Keratinocyte (primary cell): ENCODE data around the gene FAM83B. TPM values are rescaled to one million over a fixed set of nuclear protein-coding genes. Genes with fewer than 3 reads are reported as not detected.
A peak's percentile ranks its signal among the peaks of the same experiment; 100 is the strongest.

Experiments used
- DNase-seq: peaks from one replicate; pipeline ENCODE4 v3.0.0-alpha.2; 2011; ENCODE audit warnings: low read depth, missing footprints, low spot score
- FAIRE-seq: peaks from 2 replicates; lab custom pipeline; 2011; peaks lifted over from hg19 to GRCh38; lab: Jason Lieb, UNC
- H2AFZ ChIP-seq: 2 replicates; pipeline ENCODE4 v1.6.0; 2012; ENCODE audit warnings: low read length, control low read depth, inconsistent platforms; ENCODE audit not compliant: control insufficient read depth
- H3K27ac ChIP-seq: 2 replicates; pipeline ENCODE4 v1.5.1; 2011; ENCODE audit warnings: low read length; ENCODE audit not compliant: control insufficient read depth, insufficient read depth
- H3K27me3 ChIP-seq: 3 replicates; pipeline ENCODE4 v1.6.0; 2011; ENCODE audit warnings: low read length; ENCODE audit not compliant: control insufficient read depth, insufficient read depth; ENCODE audit errors: extremely low read depth
- H3K36me3 ChIP-seq, 2 experiments: 2 replicates in 1 of 2; 3 replicates in 1 of 2; pipeline ENCODE4 v1.5.1; 2011; ENCODE audit warnings: low read length in 2 of 2, mild to moderate bottlenecking in 1 of 2; ENCODE audit not compliant: control insufficient read depth in 2 of 2, insufficient read depth in 2 of 2; ENCODE audit errors: extremely low read depth in 1 of 2
- H3K4me1 ChIP-seq: 3 replicates; pipeline ENCODE4 v1.5.1; 2011; ENCODE audit warnings: low read length; ENCODE audit not compliant: control insufficient read depth, insufficient read depth; ENCODE audit errors: extremely low read depth
- H3K4me2 ChIP-seq: 3 replicates; pipeline ENCODE4 v1.6.0; 2011; ENCODE audit warnings: low read depth, low read length; ENCODE audit not compliant: control insufficient read depth, insufficient read depth; ENCODE audit errors: extremely low read depth
- H3K4me3 ChIP-seq, 3 experiments: fragments of 200-600 bp in 1 of 3; sonication (generic) in 1 of 3; 2 replicates in 2 of 3; 3 replicates in 1 of 3; pipeline ENCODE4 v1.5.1; 2011 to 2016; ENCODE audit warnings: low read length in 3 of 3, mild to moderate bottlenecking in 3 of 3, control low read depth in 2 of 3, inconsistent platforms in 1 of 3, low read depth in 1 of 3, mixed read lengths in 1 of 3, mixed run types in 1 of 3, moderate library complexity in 1 of 3; ENCODE audit not compliant: control insufficient read depth in 2 of 3, insufficient read depth in 2 of 3; ENCODE audit errors: extremely low read depth in 1 of 3
- H3K79me2 ChIP-seq: 2 replicates; pipeline ENCODE4 v1.6.0; 2012; ENCODE audit warnings: low read length; ENCODE audit not compliant: control insufficient read depth, insufficient read depth
- H3K9ac ChIP-seq: 3 replicates; pipeline ENCODE4 v1.6.0; 2011; ENCODE audit warnings: low read length; ENCODE audit not compliant: control insufficient read depth, insufficient read depth; ENCODE audit errors: extremely low read depth
- H3K9me1 ChIP-seq: 3 replicates; pipeline ENCODE4 v1.6.0; 2011; ENCODE audit warnings: low read length; ENCODE audit not compliant: control insufficient read depth, insufficient read depth; ENCODE audit errors: extremely low read depth
- H3K9me3 ChIP-seq: 2 replicates; pipeline ENCODE4 v1.5.1; 2012; ENCODE audit warnings: low read depth, low read length; ENCODE audit not compliant: control insufficient read depth
- H4K20me1 ChIP-seq: 3 replicates; pipeline ENCODE4 v1.6.0; 2011; ENCODE audit warnings: low read length; ENCODE audit not compliant: control insufficient read depth, insufficient read depth; ENCODE audit errors: extremely low read depth
- CTCF ChIP-seq, 3 experiments: IDR thresholded peaks in 1 of 3; conservative IDR thresholded peaks in 1 of 3; optimal IDR thresholded peaks in 1 of 3; 2 replicates in 2 of 3; 3 replicates in 1 of 3; pipeline versions ENCODE3 to v1.5.1; 2011; ENCODE audit warnings: low read length in 3 of 3, mild to moderate bottlenecking in 3 of 3, moderate library complexity in 2 of 3, control low read depth in 1 of 3, inconsistent platforms in 1 of 3; ENCODE audit not compliant: insufficient read depth in 2 of 3; ENCODE audit errors: extremely low read depth in 1 of 3
- EZH2 ChIP-seq: IDR thresholded peaks from one replicate; pipeline ENCODE4 v1.6.1; 2012; ENCODE audit warnings: inconsistent platforms, mild to moderate bottlenecking, low read length, moderate library complexity
- dilution Hi-C: fragments of 300-500 bp; cut with MboI; formaldehyde crosslinking; loops from one replicate; pipeline ENCODE4 v1.7.0; 2020; ENCODE audit warnings: low sequenced_read_pairs; ENCODE audit not compliant: extremely low pct_ligation_motif_present
- polyA plus RNA-seq, 5 experiments: library from polyadenylated mRNA; depleted of rRNA in 3 of 5; stranded (reverse) in 3 of 5; stranded (forward) in 1 of 5; unstranded in 1 of 5; fragments of >200 nt; gene quantifications; 1 replicate in 1 of 5; 2 replicates in 3 of 5; 3 replicates in 1 of 5; pipeline versions ENCODE4 v1.2.1 to v1.2.3, GENCODE V29; 2011 to 2012; ENCODE audit warnings: missing spikeins in 2 of 5, low read depth in 1 of 5, low replicate concordance in 1 of 5

Gene FAM83B
- polyA plus RNA-seq, 1 donor (not counting 4 experiments of a cell fraction or from before 2014, with no cell fraction given): 30.3 TPM

- Histone ChIP-seq H3K9me1 (no peaks in the 10 kb centered on the region), H3K36me3 (no peaks in the 10 kb centered on the region), H3K4me1 (no peaks in the 10 kb centered on the region), H3K27me3 (no peaks in the 10 kb centered on the region), H3K79me2 (no peaks in the 10 kb centered on the region), H3K4me3 (no peak overlapping the region), H2AFZ (no peak overlapping the region), H3K27ac (no peak overlapping the region), H3K4me2 (no peak overlapping the region), H3K9ac (no peak overlapping the region), H3K9me3 (no peaks in the 10 kb centered on the region), H4K20me1 (no peaks in the 10 kb centered on the region)
- dilution Hi-C loops: no loop called here
- DNase-seq (no peak), FAIRE-seq (no peak)
- TF ChIP-seq EZH2 (no peak), CTCF (optimal IDR thresholded peaks at IDR 0.05 in 1 of 3, IDR thresholded peaks at IDR 0.05 in 1 of 3, conservative IDR thresholded peaks at IDR 0.05 in 1 of 3; ENCODE audit: extremely low read depth in 1 of 3, insufficient read depth in 2 of 3, low read length in 3 of 3) (no peak)
These were observed 36.4 kb upstream of the FAM83B start for GRCh38 chr6:54810147-54810546.

- peaks cover 6% of the 10 kb centered on the region for H3K4me1 ChIP-seq
- H3K4me2 ChIP-seq: no peak overlapping the region
- no peak overlapping the region for H2AFZ ChIP-seq
- no peaks in the 10 kb centered on the region for H3K9me3 ChIP-seq
- H3K27me3 ChIP-seq: no peaks in the 10 kb centered on the region
- H3K4me3 ChIP-seq: no peak overlapping the region
- DNase-seq (no peak), FAIRE-seq (peak; percentile 13)
- no peak for TF ChIP-seq EZH2
- TF ChIP-seq CTCF (optimal IDR thresholded peaks at IDR 0.05 in 1 of 3, IDR thresholded peaks at IDR 0.05 in 1 of 3, conservative IDR thresholded peaks at IDR 0.05 in 1 of 3; ENCODE audit: extremely low read depth in 1 of 3, insufficient read depth in 2 of 3, low read length in 3 of 3): no peak
- no peak overlapping the region for H3K9ac ChIP-seq
- H3K36me3 ChIP-seq: no peaks in the 10 kb centered on the region
- H4K20me1 ChIP-seq: no peaks in the 10 kb centered on the region
- H3K79me2 ChIP-seq: no peaks in the 10 kb centered on the region
- no peak overlapping the region for H3K27ac ChIP-seq
- no peaks in the 10 kb centered on the region for H3K9me1 ChIP-seq
- dilution Hi-C loops: no loop called here
These were observed 32.7 kb upstream of the FAM83B start for GRCh38 chr6:54813892-54814291.
